Esophagus muscularis mucosa (tissue), 4 donors: ENCODE measurements around the gene NPAS3.

ENCODE experiments used
- EP300 ChIP-seq: sonication (generic); formaldehyde crosslinking; IDR thresholded peaks from one replicate; pipeline ENCODE4 v1.6.1; 2017; ENCODE audit warnings: antibody characterized with exemption
- POLR2A ChIP-seq: fragments of 450-650 bp; IDR thresholded peaks from one replicate; pipeline ENCODE4 v1.6.1; 2017; ENCODE audit warnings: antibody characterized with exemption, moderate library complexity, mild to moderate bottlenecking, low read depth
- TF ChIP-seq, protein P1 (sequence below), 3 experiments: fragments of 200-600 bp in 2 of 3; fragments of 450-650 bp in 1 of 3; sonication (generic) in 2 of 3; IDR thresholded peaks; one replicate each; pipeline ENCODE4 v1.5.1; 2017 to 2019; ENCODE audit warnings: antibody characterized with exemption in 3 of 3, mild to moderate bottlenecking in 2 of 3, moderate library complexity in 1 of 3

- TF ChIP-seq, protein P1, sequence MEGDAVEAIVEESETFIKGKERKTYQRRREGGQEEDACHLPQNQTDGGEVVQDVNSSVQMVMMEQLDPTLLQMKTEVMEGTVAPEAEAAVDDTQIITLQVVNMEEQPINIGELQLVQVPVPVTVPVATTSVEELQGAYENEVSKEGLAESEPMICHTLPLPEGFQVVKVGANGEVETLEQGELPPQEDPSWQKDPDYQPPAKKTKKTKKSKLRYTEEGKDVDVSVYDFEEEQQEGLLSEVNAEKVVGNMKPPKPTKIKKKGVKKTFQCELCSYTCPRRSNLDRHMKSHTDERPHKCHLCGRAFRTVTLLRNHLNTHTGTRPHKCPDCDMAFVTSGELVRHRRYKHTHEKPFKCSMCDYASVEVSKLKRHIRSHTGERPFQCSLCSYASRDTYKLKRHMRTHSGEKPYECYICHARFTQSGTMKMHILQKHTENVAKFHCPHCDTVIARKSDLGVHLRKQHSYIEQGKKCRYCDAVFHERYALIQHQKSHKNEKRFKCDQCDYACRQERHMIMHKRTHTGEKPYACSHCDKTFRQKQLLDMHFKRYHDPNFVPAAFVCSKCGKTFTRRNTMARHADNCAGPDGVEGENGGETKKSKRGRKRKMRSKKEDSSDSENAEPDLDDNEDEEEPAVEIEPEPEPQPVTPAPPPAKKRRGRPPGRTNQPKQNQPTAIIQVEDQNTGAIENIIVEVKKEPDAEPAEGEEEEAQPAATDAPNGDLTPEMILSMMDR (IDR thresholded peaks at IDR 0.05), result no peak
- TF ChIP-seq POLR2A (no peak), EP300 (no peak)
These were observed 765.8 kb downstream of the NPAS3 start for GRCh38 chr14:33704481-33704880.
